M059J (cell line): Measurements from ENCODE around the gene ME2. TPM values are rescaled to one million over a fixed set of nuclear protein-coding genes. Genes with fewer than 3 reads are reported as not detected.
"Not testable (repeated sequence)": the region's sequence is repeated elsewhere in the genome, so short reads cannot be mapped to it uniquely, and the experiment has no call there.

Experiments used
- DNase-seq: peaks from one replicate; pipeline ENCODE4 v3.0.0-alpha.2; 2012; ENCODE audit warnings: low read depth
- total RNA-seq: library from RNA; depleted of rRNA; stranded (reverse); fragments of >200 nt; shearing (Covaris generic); gene quantifications from 2 replicates; pipeline ENCODE4 v1.2.3, GENCODE V29; 2014

Gene ME2
- total RNA-seq, 1 experiment from 2014 or later, result 46.0 TPM

DNA sequence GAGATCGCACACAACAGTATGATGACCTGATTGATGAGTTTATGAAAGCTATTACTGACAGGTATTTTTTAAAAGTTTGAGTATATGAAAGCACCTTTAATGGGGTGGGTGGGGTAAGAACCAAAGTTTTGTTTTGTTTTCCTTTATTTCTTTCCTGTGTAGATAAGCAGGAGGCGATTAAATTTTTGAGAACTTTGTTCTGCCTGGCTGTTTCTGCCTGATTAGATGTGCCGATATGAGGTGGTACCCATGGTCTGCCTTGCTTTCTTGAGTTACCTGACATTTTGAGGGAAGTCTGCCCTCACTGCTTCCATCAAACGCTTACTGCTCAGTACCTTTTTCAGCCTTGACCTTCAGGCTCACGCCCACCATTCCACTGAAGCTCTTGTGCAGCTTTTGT, 39.2 kb downstream of the ME2 start:
- DNase-seq, result no peak

DNA sequence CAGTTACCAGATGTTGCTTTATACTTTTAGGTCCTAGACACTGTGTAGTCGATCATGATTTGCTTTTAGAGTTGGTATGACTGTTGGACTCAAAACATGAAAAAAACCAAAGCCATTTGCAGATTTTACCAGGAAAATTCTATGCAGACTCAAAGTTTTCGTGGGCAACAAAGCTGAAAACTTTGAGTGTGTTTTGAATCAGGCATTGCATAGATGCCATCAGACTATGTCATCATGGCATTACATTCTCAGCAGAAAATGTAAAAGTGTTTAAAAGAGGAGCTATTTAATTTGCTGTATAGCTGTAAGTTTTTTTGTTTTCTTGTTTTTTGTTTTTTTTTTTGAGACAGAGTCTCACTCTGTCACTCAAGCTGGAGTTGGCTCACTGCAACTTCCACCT, 45.5 kb downstream of the ME2 start:
- DNase-seq, result no peak

- no peak for DNase-seq
These were observed 47.6 kb downstream of the ME2 start for GRCh38 chr18:50926521-50926920.

- peak; percentile 62 for DNase-seq
These were observed 49.6 kb downstream of the ME2 start for GRCh38 chr18:50928551-50928950.

GRCh38 chr18:50933684-50934083, 54.8 kb downstream of the ME2 start:
- DNase-seq, result no peak

DNA sequence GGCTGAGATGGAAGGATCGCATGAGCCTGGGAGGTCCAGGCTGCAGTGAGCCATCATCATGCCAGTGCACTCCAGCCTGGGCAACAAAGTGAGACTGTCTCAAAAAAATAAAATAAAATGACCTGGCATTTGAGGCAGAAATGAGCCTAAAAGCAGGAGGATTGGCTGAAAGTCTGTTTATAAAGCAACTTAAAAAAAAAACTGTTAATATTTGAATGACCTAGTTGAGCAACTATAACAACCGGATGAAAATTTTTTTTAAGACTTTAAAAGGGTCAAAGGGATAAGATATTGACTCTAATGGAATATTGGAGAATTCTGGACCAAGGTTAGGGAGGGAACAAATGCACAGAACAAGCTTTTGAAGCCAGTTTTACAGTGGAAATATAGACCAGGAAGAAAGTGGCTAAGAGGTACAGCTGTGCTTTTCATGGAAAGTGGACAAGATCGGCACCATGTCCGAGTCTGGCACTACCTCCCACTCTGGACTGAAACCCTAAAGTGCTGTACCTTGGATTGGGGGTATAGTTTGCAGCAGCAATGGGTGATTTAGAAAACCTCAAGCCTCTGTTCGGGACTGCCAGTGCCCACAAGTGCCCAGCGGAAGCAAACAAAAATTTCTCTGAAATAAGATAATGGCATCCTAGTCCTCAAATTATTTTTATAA, 55.8 kb downstream of the ME2 start:
- no peak for DNase-seq

DNA sequence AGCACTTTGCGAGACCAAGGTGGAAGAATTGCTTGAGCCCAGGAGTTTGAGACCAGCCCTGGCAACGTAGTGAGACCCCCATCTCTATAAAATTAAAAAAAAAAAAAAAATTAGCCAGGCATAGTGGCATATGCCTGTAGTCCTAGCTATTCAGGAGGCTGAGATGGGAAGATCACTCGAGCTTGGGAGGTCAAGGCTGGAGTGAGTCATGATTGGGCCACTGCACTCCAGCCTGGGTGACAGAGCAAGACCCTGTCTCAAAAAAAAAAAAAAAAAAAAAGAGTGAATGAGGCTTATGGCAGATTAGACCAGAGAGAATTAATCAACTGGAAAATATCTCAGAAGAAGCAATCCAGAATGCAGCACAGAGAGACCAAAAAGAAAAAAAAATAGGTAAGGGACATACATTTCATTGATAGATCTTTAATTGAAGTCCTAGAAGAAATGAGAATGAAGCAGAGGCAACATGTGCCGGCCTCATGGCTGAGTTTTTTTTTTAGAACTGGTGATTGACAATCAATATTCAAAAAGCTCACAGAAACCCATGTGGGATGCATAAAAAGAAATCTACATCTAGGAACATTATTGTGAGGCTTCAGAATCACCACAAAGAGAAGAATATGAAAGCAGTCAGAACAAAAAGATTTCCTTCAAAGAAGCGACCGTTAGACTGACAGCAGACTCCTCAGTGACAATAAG, 56.7 kb downstream of the ME2 start:
- no peak for DNase-seq

GRCh38 chr18:50937183-50937582, 58.3 kb downstream of the ME2 start:
- DNase-seq, result no peak

GRCh38 chr18:50938912-50939311, 60.0 kb downstream of the ME2 start:
- DNase-seq, result no peak

DNA sequence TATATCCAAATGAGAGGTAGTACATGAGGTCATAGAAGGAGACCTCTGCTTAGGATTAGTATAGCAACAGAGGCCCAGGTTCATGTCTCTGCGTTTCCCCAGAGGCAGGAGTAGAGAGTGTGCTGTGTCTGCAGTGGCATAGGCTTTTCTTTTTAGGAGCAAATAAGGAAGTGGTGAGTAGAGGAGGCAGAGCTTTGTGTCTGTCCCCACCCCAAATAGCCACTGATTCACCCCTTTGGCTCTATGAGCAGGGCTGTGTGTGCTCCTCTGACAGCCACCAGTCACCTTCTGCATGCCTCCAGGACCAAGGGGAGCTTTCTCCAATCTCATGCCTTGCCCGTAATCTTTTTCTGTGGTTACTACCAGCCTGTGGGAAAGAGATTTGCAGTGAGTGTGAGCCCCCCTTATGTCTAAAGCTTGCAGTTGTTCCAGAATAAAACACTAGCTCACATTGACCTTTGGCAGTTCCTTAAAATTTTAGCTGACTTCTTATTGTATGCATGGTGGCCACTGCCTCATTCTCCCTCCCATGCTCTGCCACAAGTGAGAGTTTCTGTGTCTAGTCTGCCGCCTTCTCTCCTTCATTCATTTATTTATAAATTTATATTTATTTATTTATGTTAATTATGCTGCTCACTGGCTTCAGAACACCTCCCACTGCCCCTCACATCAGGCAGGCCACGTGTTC, 65.5 kb downstream of the ME2 start:
- DNase-seq, result peak; percentile 30

DNA sequence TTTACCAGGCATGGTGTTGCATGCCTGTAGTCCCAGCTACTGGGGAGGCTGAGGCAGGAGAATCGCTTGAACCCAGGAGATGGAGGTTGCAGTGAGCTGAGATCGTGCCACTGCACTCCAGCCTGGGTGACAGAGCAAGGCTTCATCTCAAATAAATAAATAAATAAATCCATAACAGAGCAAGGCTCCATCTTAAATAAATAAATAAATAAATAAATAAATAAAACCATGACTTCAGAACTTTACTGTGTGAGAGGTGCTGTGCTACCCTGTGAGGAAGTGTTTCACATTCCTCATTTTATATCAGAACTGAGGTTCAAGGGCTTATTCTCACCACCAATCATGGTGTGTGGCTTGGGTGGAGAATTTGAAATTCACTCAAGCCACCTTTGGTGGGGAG, 67.0 kb downstream of the ME2 start:
- not testable (repeated sequence) for DNase-seq

DNA sequence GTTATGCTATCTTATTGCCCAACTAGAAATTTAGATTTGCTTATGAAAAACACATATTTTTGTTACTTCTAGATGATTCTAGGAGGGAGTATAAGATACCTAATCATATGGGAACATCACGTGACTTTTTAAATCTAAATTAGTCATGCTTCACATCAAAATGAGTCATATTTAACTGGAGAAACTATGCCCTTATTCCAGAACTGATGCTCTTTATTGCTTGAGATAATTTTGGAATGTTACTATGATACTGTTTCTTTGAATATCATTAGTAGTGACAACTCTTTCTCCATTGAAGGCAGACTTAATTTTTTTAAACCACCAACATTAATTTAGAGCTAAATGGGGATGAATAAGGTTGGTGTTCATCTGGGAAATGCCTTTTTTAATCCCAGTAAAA, 69.0 kb downstream of the ME2 start:
- DNase-seq, result peak; percentile 55

GRCh38 chr18:50949185-50949584, 70.3 kb downstream of the ME2 start:
- DNase-seq, result no peak

DNA sequence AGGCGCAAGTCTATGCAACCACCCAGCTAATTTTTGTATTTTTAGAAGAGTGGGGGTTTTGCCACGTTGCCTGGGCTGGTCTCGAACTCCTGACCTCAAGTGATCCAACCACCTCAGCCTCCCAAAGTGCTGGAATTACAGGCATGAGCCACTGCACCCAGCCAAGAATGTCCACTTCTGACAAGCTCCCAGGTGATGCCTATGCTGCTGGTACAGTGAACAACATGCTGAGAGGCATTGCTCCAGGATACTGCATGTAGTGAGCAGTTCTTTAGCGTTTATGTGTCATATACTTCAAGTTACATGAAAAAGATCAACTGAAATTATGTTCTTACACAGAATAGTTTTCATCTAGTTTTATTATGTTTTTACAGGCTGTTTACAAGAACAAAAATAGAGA, 71.7 kb downstream of the ME2 start:
- no peak for DNase-seq

DNA sequence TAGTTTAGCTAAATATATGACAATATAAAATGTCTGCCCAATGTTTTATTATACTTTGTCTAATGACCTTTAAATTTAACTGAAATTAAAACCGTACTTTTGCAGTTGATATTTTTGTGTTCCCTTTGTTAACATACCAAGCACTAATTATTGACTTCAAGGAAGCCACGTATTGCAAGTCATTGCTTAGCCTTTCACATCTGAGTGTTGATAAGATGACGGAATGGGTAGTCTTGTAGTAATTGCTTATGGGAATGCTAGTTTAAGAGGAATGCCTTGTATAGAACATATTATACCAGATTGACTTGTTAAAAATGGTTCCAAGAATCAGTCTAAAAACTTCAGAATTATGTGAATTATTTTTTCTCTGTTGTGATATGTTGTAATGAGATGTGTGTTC, 74.9 kb downstream of the ME2 start:
- no peak for DNase-seq

DNA sequence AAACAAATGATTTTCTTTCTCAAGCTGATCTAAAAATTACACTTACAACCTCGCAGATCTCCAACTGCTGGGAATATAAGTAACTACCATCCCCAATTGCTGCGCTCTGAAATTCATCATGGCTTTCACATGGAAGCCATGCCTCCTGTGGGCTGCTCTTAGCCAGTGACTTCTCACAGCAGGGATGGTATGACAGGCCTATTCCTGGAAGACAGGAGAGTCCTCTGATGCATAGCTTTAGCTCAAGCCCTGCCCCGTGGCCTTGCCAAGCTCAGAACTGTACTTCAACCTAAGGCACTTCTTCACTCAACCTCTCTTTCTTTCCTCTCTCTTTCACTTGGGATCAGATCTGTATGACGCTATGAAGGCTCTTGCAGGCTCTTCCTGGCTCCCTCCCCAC, 76.3 kb downstream of the ME2 start:
- DNase-seq, result no peak

DNA sequence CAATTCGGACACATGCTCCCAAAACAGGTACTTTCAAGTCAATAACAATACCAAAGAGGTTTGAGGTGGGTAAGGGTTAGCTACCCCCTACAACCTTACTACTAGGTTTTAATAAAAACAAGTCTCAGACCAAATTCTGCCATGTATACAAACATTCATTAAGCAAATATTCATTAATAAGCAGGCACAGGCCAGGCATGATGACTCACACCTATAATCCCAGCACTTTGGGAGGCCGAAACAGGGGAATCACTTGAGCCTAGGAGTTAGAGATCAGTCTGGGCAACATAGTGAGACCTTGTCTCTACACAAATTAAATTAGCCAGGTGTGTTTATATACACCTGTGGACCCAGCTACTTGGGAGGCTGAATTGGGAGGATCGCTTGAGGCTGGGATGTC, 77.2 kb downstream of the ME2 start:
- DNase-seq, result peak; percentile 9

DNA sequence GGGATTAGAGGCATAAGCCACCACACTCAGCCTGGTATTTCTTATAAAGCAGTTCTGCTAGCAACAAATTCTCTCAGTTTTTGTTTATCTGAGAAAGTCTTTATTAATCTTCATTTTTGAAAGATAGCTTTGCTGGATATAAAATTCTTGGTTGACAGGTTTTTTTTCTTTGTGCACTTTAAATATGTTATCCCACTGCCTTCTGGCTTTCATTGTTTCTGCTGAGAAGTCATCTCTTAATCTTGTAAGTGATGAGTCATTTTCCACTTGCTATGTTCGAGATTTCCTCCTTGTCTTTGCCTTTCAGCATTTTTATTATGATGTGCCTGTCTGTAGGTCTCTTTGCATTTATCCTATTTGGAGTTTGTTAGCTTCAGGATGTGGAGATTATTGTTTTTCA, 83.1 kb downstream of the ME2 start:
- peak; percentile 19 for DNase-seq

DNA sequence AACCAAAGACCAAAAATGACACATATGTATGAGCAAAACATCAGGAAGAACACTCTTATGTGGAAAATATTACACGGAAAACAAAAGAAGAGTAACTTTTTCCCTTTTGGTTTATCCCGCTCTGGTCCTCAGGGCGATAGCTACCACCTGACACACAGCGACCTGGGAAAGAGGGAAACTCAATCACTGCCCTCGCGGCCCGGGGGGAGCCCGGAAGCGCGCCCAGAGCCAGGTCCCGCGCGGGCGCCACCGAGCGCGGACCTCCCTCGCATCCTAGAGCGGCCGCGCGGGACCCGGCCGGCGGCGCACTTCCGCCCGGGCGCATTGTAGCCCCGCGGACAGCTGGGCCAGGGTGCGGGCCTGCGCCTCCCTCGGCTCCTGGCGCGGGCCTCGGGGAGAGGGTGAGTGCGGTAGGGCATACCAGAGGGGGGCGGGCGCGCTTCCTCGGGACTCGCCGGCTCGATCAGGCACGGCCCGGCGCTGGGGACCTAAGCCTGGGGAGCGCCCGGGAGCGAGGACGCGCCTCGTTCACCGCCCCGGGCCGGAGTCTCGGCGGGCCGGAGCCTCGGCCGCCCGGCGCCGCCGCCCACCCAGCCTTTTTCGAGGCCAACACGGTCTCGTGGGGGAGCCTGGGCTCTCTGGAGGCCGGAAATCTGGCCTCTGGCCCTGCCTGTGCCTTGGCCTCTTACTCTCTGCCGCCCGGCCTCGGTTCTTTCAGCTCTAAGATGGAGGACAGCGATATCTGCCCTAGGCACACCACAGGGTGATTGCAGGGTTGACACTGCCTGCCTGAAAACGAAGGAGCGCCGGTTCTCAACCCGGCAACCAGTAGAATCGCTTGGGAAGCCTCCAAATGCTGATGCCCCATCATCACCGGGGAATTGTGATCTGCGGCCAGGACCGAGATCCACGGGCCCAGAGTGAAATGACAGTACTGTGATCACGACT, 89.1 kb downstream of the ME2 start, which contains the start of gene ELAC1:
ELAC1 (plus strand) TSS at position 327 of the 948 bp plus-strand sequence. CDS start 6,365 bp downstream, outside the sequence.
- peak; percentile 78 for DNase-seq

- DNase-seq, result no peak
These were observed 90.5 kb downstream of the ME2 start for GRCh38 chr18:50969448-50969847.

DNA sequence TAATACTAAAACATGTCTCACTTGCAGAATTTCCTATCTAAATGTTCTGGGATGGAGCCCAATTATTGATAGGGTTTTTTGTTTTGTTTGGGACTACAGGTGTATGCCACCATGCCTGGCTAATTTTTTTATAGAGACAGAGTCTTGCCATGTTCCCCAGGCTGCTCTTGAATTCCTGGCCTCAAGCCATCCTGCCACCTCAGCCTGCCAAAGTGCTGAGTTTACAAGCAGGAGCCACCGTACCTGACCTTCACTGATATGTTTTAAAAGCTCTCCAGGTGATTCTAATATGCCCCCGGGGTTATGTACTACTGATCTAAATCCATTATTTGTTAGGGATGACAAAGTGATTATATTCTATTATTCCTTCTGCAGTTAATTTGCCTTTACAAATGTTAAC, 91.1 kb downstream of the ME2 start:
- peak; percentile 48 for DNase-seq

GRCh38 chr18:50972404-50972803, 93.5 kb downstream of the ME2 start:
- not testable (repeated sequence) for DNase-seq
